GM13976 (cell line): ENCODE measurements around the gene SDK1.

ENCODE experiments used
- DNase-seq: peaks from one replicate; pipeline ENCODE4 v3.0.0; 2012; ENCODE audit warnings: low spot score
- in situ Hi-C: fragments of 300-500 bp; cut with MboI; formaldehyde crosslinking; loops from one replicate; pipeline ENCODE4 v1.12.0; 2022; ENCODE audit warnings: low sequenced_read_pairs, mixed read lengths, inconsistent platforms; ENCODE audit not compliant: unreplicated experiment
- TF ChIP-seq, protein P1 (sequence below): IDR thresholded peaks from 2 replicates; pipeline ENCODE4 v1.5.1; 2012; ENCODE audit warnings: borderline replicate concordance, mild to moderate bottlenecking; ENCODE audit not compliant: insufficient read depth; ENCODE audit errors: extremely low read depth, missing control alignments, control extremely low read depth

SDK1 gene

DNA sequence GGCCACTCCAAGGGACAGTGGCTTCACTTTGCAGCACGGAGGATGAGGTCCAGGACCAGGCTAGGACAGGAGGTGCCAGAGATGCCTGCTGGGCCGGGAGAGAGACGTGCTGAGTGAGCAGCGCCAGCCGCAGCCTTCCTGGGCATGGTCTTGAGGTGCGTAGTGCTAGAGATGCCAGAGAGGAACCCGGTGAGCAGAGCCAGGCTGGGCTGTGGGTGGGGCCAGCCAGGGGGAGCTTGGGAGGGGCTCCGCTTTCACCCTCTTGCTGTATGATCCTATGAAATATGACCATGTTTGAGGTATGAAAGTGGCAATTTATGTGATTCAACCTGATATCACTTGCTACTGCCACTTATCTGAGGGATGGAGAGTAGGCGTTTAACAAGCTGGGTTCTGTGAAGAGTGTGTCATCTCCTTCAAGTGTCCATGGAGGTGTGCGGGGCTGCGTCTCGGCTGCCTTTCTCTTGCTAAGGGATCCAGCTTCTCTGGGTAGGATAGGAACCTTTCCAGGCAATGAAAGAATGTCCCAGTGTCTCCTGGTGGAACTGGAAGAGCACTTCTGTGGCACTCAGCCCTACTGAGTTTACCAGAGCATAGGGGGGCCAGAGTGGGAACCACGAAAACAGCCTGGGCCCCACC is 862.6 kb downstream of the SDK1 start:
- in situ Hi-C loops = no loop called here

GRCh38 chr7:4164556-4164955 is 863.5 kb downstream of the SDK1 start:
- TF ChIP-seq, protein P1, sequence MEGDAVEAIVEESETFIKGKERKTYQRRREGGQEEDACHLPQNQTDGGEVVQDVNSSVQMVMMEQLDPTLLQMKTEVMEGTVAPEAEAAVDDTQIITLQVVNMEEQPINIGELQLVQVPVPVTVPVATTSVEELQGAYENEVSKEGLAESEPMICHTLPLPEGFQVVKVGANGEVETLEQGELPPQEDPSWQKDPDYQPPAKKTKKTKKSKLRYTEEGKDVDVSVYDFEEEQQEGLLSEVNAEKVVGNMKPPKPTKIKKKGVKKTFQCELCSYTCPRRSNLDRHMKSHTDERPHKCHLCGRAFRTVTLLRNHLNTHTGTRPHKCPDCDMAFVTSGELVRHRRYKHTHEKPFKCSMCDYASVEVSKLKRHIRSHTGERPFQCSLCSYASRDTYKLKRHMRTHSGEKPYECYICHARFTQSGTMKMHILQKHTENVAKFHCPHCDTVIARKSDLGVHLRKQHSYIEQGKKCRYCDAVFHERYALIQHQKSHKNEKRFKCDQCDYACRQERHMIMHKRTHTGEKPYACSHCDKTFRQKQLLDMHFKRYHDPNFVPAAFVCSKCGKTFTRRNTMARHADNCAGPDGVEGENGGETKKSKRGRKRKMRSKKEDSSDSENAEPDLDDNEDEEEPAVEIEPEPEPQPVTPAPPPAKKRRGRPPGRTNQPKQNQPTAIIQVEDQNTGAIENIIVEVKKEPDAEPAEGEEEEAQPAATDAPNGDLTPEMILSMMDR = no peak
- in situ Hi-C loops = no loop called here
- no peak for DNase-seq

More for the DNA sequence above, 862.6 kb downstream of the SDK1 start:
- TF ChIP-seq, protein P1 = no peak
- no peak for DNase-seq

DNA sequence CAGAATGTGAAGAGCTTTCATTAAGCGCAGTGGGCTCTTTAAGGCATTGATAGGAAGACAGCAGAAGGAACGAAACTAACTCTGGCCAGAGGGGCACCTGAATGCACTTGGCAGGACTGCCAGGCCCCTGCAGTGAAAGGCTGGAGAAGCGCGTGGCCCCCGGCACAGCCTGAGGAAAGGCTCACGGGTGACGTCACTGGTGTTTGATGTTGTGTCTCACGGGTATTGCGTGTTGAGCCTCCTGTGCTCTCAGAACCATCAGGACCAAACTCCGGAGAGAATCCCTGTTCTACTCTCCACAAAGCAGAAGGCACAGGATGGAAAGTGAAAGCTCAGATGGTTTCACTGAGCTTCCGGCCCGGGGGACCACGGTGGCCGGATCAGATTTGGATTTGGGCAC is 865.3 kb downstream of the SDK1 start:
- in situ Hi-C loops = no loop called here
- TF ChIP-seq, protein P1 = no peak
- no peak for DNase-seq

DNA sequence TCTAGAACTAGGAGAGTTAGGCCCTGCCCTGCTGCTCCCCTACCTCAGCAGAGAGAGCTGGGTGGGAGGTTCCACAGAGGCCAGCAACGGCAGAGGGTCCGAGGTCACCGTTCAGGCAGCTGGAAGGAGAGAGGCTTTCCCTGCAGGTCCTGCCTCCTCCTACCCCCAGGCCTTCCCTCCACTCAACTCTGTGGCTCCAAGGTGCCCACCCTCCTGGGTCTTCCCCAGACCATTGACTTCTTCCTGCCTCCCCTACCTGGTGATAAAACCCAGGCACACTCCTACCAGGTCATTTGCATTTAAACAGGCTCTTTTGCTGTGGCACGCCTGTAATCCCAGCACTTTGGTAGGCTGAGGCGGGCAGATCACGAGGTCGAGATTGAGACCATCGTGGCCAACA is 865.8 kb downstream of the SDK1 start:
- no peak for DNase-seq
- TF ChIP-seq, protein P1 = no peak
- in situ Hi-C loops = no loop called here

DNA sequence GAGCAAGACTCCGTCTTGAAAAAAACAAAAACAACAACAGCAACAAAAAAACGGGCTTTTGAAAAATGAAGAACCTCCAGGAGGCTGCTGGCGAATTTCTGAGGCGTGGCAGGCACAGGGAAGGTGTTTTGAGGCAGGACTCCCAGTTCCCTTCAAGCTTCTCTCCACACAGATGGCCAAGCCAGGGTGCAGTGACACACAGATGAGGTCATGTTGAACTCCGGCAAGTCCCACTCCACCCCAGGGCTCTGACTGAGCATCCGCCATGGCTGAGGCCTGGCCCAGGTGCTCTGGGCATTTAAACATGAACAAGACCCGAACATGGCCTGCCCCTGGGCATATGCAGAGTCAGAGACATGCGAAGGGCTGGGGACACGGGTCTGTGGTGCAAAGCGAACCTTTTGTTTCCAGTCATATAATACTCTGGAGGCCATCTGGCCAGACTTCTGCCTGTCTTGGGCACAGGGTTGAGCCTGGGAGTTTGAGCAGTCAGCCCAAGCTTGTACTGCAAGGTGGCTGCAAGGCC is 866.4 kb downstream of the SDK1 start:
- DNase-seq = no peak
- TF ChIP-seq, protein P1 = no peak
- in situ Hi-C loops = no loop called here

DNA sequence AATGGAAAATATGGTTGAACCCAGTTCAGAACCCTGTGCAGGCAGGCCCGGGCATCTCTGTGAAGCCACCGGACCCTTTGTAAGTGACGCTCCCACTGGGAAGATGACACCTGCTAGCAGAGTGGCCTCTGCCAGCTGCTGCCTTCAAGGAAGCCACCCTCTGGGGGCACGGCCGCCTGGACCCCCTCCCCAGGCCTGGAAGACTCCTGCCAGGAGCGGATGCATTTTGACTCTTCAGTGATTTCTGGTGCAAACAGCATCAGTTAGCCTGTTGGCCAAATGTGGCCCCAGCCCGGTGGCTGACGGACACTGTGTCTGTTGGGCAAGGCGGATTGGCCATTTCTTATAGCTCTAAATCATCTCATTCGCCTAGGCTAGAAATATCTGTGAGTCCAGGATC is 867.0 kb downstream of the SDK1 start:
- TF ChIP-seq, protein P1 = no peak
- in situ Hi-C loops = no loop called here
- DNase-seq = no peak
